Transverse colon (tissue), 4 donors: ENCODE results near the gene CCNL1. TPM values are rescaled to one million over a fixed set of nuclear protein-coding genes. Genes with fewer than 3 reads are reported as not detected.

Source experiments
- DNase-seq: peaks from one replicate; pipeline ENCODE4 v3.0.0-alpha.2; 2019
- H3K27ac ChIP-seq, 4 donors: fragments of 200-600 bp; sonication (generic); 2 replicates each; pipeline ENCODE4 v1.5.1; 2016 to 2018; ENCODE audit warnings: inconsistent platforms in 4 of 4
- H3K27me3 ChIP-seq: fragments of 200-600 bp; sonication (generic); 2 replicates; pipeline ENCODE4 v1.5.1; 2017; ENCODE audit warnings: inconsistent platforms
- H3K36me3 ChIP-seq, 4 donors: fragments of 200-600 bp; sonication (generic); 2 replicates each; pipeline ENCODE4 v1.5.1; 2017 to 2019; ENCODE audit warnings: inconsistent platforms in 4 of 4
- H3K4me1 ChIP-seq, 4 donors: fragments of 200-600 bp; sonication (generic); 2 replicates each; pipeline ENCODE4 v1.5.1; 2017 to 2020; ENCODE audit warnings: inconsistent platforms in 4 of 4
- H3K4me3 ChIP-seq, 4 donors: fragments of 200-600 bp; sonication (generic); 1 replicate in 1 of 4; 2 replicates in 3 of 4; pipeline versions ENCODE4 v1.5.1 to v1.6.1; 2017 to 2019; ENCODE audit warnings: inconsistent platforms in 4 of 4
- H3K9me3 ChIP-seq, 2 donors: fragments of 200-600 bp; sonication (generic); 2 replicates each; pipeline ENCODE4 v1.5.1; 2017 to 2019; ENCODE audit warnings: inconsistent platforms in 2 of 2
- EP300 ChIP-seq: sonication (generic); formaldehyde crosslinking; IDR thresholded peaks from one replicate; pipeline ENCODE4 v1.6.1; 2017; ENCODE audit warnings: antibody characterized with exemption, low read depth
- POLR2A ChIP-seq: fragments of 450-650 bp; IDR thresholded peaks from one replicate; pipeline ENCODE4 v1.6.1; 2016; ENCODE audit warnings: antibody characterized with exemption, mild to moderate bottlenecking, moderate library complexity
- POLR2AphosphoS5 ChIP-seq, 3 donors: sonication (generic); formaldehyde crosslinking; IDR thresholded peaks; one replicate each; pipeline ENCODE4 v1.6.1; 2016; ENCODE audit warnings: antibody characterized with exemption in 3 of 3
- WGBS, 2 donors: methylation state at CpG; one replicate each; pipeline ENCODE4 v1.1.5; 2018; ENCODE audit warnings: low coverage in 1 of 2; 5-methylcytosine and 5-hydroxymethylcytosine counted together
- in situ Hi-C, 4 donors: fragments of 200-750 bp; cut with MboI; loops; one replicate each; pipeline versions ENCODE4 v1.15.0 to v1.15.1; 2017; ENCODE audit warnings: low sequenced_read_pairs in 3 of 4, low pct_ligation_motif_present in 1 of 4, low pct_unique_long_range_greater_than_20kb in 1 of 4
- intact Hi-C: fragments of 100-400 bp; cut with DNase I; formaldehyde crosslinking; loops from one replicate; pipeline ENCODE4 v1.15.1; 2023; ENCODE audit warnings: low total_unique reads
- total RNA-seq, 4 donors: library from RNA; depleted of rRNA; stranded (reverse); fragments of >200 nt; gene quantifications; one replicate each; pipeline ENCODE4 v1.1.0, GENCODE V29; 2016
- TF ChIP-seq, protein P1 (sequence below), 5 experiments: fragments of 200-600 bp in 3 of 5; fragments of 450-650 bp in 2 of 5; sonication (generic) in 3 of 5; IDR thresholded peaks; 1 replicate in 2 of 5; 2 replicates in 3 of 5; pipeline ENCODE4 v1.5.1; 2016 to 2017; ENCODE audit warnings: antibody characterized with exemption in 5 of 5, inconsistent platforms in 3 of 5, mild to moderate bottlenecking in 2 of 5, moderate library complexity in 1 of 5

Gene CCNL1
- total RNA-seq, 4 donors from 2014 or later: 288 to 422 (median 308) TPM

DNA sequence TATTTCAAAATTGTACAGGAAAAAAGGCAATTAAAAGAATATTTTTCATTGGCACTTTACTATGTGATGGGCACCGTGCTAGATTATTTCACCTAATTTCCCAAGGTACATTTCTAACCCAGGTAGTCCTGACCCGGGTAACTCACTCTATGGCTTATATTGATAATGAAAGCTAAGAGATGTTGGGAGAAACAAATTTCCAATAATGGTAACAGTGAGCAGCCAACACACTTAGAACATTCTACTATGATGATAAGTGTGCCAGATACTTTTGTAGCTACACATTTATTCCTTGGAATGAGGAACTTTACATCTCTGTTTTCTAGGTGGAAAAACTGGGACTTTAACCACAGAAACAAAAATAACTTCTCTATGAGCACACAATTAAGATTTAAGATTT lies 7.5 kb downstream of the CCNL1 start:
- Histone ChIP-seq H3K36me3 (peaks cover 0 to 91% (median 37%) of the 10 kb centered on the region in 4 donors), H3K9me3 (no peaks in the 10 kb centered on the region), H3K4me3 (no peak overlapping the region), H3K4me1 (peaks cover 32 to 48% (median 37%) of the 10 kb centered on the region in 4 donors), H3K27ac (no peak overlapping the region), H3K27me3 (no peaks in the 10 kb centered on the region)
- intact Hi-C loops (no loop called here), in situ Hi-C loops (loop anchor here in 2 of 4 donors (25.0 kb wide), 2 partner anchors 465 to 1290 kb away; partner anchors contain the start of genes GMPS (in 1 of the 2) and SLC33A1 (in 1 of the 2))
- TF ChIP-seq, protein P1, sequence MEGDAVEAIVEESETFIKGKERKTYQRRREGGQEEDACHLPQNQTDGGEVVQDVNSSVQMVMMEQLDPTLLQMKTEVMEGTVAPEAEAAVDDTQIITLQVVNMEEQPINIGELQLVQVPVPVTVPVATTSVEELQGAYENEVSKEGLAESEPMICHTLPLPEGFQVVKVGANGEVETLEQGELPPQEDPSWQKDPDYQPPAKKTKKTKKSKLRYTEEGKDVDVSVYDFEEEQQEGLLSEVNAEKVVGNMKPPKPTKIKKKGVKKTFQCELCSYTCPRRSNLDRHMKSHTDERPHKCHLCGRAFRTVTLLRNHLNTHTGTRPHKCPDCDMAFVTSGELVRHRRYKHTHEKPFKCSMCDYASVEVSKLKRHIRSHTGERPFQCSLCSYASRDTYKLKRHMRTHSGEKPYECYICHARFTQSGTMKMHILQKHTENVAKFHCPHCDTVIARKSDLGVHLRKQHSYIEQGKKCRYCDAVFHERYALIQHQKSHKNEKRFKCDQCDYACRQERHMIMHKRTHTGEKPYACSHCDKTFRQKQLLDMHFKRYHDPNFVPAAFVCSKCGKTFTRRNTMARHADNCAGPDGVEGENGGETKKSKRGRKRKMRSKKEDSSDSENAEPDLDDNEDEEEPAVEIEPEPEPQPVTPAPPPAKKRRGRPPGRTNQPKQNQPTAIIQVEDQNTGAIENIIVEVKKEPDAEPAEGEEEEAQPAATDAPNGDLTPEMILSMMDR (IDR thresholded peaks at IDR 0.05): no peak
- TF ChIP-seq POLR2AphosphoS5 (IDR thresholded peaks at IDR 0.05) (no peak), EP300 (no peak), POLR2A (no peak)
- 89 to 91% methylated on average over 2 of the region's 2 CpGs for WGBS, 2 donors
- DNase-seq: no peak

DNA sequence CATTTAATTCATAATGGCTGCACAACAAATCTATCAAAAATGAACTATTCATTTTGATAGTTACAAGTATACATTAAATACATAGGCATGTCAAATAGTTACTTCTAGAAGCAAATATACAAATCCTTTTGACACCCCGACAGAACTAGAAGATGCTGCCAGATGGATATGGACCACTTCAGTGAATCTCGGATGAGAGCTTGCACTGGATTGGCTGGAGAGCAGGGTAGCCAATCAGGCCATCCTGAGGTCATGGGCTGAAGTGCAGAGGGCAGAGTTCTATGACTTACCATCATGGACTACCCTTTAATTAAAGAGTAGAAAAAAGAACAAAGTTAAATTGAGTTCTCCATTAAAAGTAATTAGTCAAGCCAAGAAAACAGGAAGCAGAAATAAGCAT lies 8.3 kb downstream of the CCNL1 start:
- intact Hi-C loops (no loop called here), in situ Hi-C loops (loop anchor here in 2 of 4 donors (25.0 kb wide), 2 partner anchors 464 to 1289 kb away; partner anchors contain the start of genes GMPS (in 1 of the 2) and SLC33A1 (in 1 of the 2))
- H3K4me1 ChIP-seq: peaks cover 25 to 39% (median 29%) of the 10 kb centered on the region in 4 donors
- no peaks in the 10 kb centered on the region for H3K9me3 ChIP-seq
- H3K36me3 ChIP-seq: peaks cover 0 to 91% (median 39%) of the 10 kb centered on the region in 4 donors
- no peak overlapping the region for H3K4me3 ChIP-seq
- H3K27me3 ChIP-seq: no peaks in the 10 kb centered on the region
- 80 to 92% methylated on average over 2 of the region's 2 CpGs for WGBS, 2 donors
- DNase-seq: no peak
- no peak overlapping the region for H3K27ac ChIP-seq
- TF ChIP-seq EP300: no peak

DNA sequence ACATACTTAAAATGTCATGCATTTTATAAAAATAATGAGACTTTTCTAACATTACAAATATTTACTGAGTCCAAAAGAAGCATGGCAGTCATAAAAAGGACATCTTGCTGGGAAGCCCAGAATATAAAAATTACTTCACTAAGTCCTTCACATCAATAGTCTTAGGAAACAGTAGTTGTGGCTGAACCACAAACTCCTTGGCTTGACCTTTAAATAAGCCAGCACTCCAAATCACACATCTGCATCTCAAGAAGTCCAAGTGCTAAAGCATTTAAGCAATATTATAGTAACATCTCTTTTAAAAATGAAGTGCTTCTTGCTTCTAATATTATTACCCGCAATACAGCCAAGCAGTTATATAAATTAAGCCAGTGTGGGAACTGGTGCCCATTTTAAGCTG lies 8.8 kb downstream of the CCNL1 start:
- in situ Hi-C loops (loop anchor here in 2 of 4 donors (25.0 kb wide), 2 partner anchors 464 to 1289 kb away; partner anchors contain the start of genes GMPS (in 1 of the 2) and SLC33A1 (in 1 of the 2)), intact Hi-C loops (no loop called here)
- DNase-seq: no peak
- H3K27ac ChIP-seq: no peak overlapping the region
- WGBS, 2 donors: 95 to 100% methylated on average over 1 of the region's 1 CpG
- peaks cover 0 to 91% (median 37%) of the 10 kb centered on the region in 4 donors for H3K36me3 ChIP-seq
- no peaks in the 10 kb centered on the region for H3K9me3 ChIP-seq
- no peak overlapping the region for H3K4me3 ChIP-seq
- H3K27me3 ChIP-seq: no peaks in the 10 kb centered on the region
- peaks cover 20 to 35% (median 24%) of the 10 kb centered on the region in 4 donors for H3K4me1 ChIP-seq
- TF ChIP-seq POLR2AphosphoS5 (IDR thresholded peaks at IDR 0.05): peak in 1 of 3 donors; percentile 7
- TF ChIP-seq EP300: no peak

DNA sequence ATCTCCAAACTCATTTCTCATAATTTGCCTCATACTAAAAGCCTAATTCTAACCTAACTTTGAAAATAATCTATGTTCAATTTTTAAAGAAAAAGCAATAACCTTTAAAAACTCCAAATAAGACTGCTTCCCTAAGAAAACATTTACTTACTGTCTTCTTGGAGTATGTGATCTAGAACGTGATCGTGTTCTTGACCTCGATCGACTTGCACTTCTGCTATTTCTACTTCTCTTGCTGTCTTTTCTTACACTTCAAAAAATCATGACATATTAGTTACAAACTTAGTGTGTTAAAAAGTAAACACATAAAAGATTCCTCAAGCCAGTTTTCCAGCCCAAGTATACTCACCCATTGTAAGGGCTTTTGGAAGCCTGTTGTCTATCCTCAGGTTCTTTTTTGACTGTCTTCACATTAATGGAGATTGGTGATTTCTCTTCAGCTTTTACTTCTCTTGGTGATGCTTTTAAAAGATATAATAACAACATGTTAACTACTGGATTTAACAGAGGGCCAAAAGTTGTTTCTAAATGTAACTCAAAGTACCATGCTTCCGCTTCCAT lies 10.7 kb downstream of the CCNL1 start:
- no peak overlapping the region for H3K27ac ChIP-seq
- no peaks in the 10 kb centered on the region for H3K9me3 ChIP-seq
- H3K4me3 ChIP-seq: no peak overlapping the region
- no peaks in the 10 kb centered on the region for H3K27me3 ChIP-seq
- peaks cover 0 to 94% (median 40%) of the 10 kb centered on the region in 4 donors for H3K36me3 ChIP-seq
- TF ChIP-seq POLR2A (no peak), EP300 (no peak), POLR2AphosphoS5 (IDR thresholded peaks at IDR 0.05) (no peak)
- TF ChIP-seq, protein P1 (IDR thresholded peaks at IDR 0.05): no peak
- intact Hi-C loops (no loop called here), in situ Hi-C loops (no loop called here)
- 87 to 93% methylated on average over 5 of the region's 5 CpGs for WGBS, 2 donors
- no peak for DNase-seq
- H3K4me1 ChIP-seq: peaks cover 3 to 15% (median 7%) of the 10 kb centered on the region in 4 donors

DNA sequence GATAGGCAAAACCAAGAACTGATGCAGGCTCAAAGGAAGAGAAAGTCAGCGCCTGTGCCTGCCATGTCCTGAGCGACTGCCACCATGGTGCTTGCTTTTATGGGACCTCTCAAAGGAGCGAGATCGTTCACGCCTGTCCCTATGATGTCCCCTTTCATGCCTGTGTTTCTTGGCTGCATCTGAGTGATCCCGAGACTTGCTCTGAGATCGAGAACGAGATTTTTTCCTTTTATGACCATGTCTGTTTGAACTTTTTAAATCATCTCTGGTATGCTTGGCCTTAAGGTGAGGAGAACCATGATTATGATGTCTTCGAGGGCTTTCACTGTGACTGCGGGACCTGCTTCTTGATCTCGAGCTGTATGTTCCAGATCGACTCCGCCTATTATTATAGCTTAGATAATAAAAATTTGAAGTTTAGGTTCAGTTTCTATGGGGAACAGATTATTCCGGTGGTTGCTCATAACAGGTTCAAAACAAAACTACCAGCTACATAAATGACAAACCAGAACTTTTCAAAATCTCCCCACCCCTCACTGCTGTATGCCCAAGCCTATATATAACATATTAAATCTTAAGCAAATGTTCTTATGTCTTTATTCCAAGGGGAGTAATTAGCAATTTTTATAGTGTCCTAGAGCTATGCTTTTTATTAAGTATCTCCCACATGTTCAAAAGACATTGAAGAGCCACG lies 11.6 kb downstream of the CCNL1 start:
- Histone ChIP-seq H3K9me3 (no peaks in the 10 kb centered on the region), H3K36me3 (peaks cover 0 to 97% (median 39%) of the 10 kb centered on the region in 4 donors), H3K4me1 (peaks cover 0 to 7% (median 0%) of the 10 kb centered on the region in 4 donors), H3K27ac (no peak overlapping the region), H3K27me3 (no peaks in the 10 kb centered on the region), H3K4me3 (no peak overlapping the region)
- in situ Hi-C loops (no loop called here), intact Hi-C loops (no loop called here)
- 78% methylated on average over 15 of the region's 15 CpGs for WGBS, 2 donors
- TF ChIP-seq EP300: no peak
- TF ChIP-seq POLR2AphosphoS5 (IDR thresholded peaks at IDR 0.05): peak in 2 of 3 donors; percentile 43 to 46
- DNase-seq: no peak
